ENCODE data around the gene SMIM28. TPM values are rescaled to one million over a fixed set of nuclear protein-coding genes. Genes with fewer than 3 reads are reported as not detected.
A peak's percentile ranks its signal among the peaks of the same experiment; 100 is the strongest.

The SMIM28 gene
- total RNA-seq, 1 donor: not detected

GRCh38 chr6:138403801-138404665 is 26.3 kb downstream of the SMIM28 start, which contains the start of gene HEBP2:
TSS of gene HEBP2 (plus strand) at chr6:138404223. CDS start at chr6:138404496, 273 bp downstream.
- peak; percentile 97 for DNase-seq (ENCODE audit: insufficient read length, low spot score, missing footprints)

GRCh38 chr6:138404666-138405337 is 27.1 kb downstream of the SMIM28 start:
- DNase-seq (ENCODE audit: insufficient read length, low spot score, missing footprints): peak; percentile 84
- Histone ChIP-seq H3K27me3 (ENCODE audit: insufficient read depth, low read length) (no peaks in the 10 kb centered on the region), H4K20me1 (ENCODE audit: insufficient read depth, low read length) (peaks cover 2% of the 10 kb centered on the region), H3K9me3 (ENCODE audit: low read depth, low read length) (no peaks in the 10 kb centered on the region), H3K79me2 (ENCODE audit: insufficient read depth, low read length) (no peaks in the 10 kb centered on the region), H3K4me3 (ENCODE audit: insufficient read depth, low read length) (peak overlapping the region; percentile 91), H3K27ac (ENCODE audit: low read depth, low read length) (peak overlapping the region; percentile 33), H2AFZ (ENCODE audit: low read length) (peak overlapping the region; percentile 94), H3K4me1 (ENCODE audit: insufficient read depth, low read length) (peaks cover 10% of the 10 kb centered on the region), H3K36me3 (ENCODE audit: insufficient read depth, low read length) (peaks cover 30% of the 10 kb centered on the region), H3K4me2 (ENCODE audit: insufficient read depth, low read length) (peak overlapping the region; percentile 84)
- TF ChIP-seq, protein P1, sequence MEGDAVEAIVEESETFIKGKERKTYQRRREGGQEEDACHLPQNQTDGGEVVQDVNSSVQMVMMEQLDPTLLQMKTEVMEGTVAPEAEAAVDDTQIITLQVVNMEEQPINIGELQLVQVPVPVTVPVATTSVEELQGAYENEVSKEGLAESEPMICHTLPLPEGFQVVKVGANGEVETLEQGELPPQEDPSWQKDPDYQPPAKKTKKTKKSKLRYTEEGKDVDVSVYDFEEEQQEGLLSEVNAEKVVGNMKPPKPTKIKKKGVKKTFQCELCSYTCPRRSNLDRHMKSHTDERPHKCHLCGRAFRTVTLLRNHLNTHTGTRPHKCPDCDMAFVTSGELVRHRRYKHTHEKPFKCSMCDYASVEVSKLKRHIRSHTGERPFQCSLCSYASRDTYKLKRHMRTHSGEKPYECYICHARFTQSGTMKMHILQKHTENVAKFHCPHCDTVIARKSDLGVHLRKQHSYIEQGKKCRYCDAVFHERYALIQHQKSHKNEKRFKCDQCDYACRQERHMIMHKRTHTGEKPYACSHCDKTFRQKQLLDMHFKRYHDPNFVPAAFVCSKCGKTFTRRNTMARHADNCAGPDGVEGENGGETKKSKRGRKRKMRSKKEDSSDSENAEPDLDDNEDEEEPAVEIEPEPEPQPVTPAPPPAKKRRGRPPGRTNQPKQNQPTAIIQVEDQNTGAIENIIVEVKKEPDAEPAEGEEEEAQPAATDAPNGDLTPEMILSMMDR (IDR thresholded peaks at IDR 0.05; ENCODE audit: extremely low read depth, low read depth, low read length): no peak

More at GRCh38 chr6:138403801-138404665, 26.3 kb downstream of the SMIM28 start, which contains the start of gene HEBP2:
- Histone ChIP-seq H2AFZ (ENCODE audit: low read length) (peak within 1 kb of the TSS; percentile 94), H3K79me2 (ENCODE audit: insufficient read depth, low read length) (no peaks in the 10 kb centered on the region), H3K27ac (ENCODE audit: low read depth, low read length) (peak within 1 kb of the TSS; percentile 33), H3K4me2 (ENCODE audit: insufficient read depth, low read length) (peak within 1 kb of the TSS; percentile 84), H3K36me3 (ENCODE audit: insufficient read depth, low read length) (peaks cover 27% of the 10 kb centered on the region), H4K20me1 (ENCODE audit: insufficient read depth, low read length) (peaks cover 2% of the 10 kb centered on the region), H3K4me3 (ENCODE audit: insufficient read depth, low read length) (peak within 1 kb of the TSS; percentile 91), H3K27me3 (ENCODE audit: insufficient read depth, low read length) (no peaks in the 10 kb centered on the region), H3K4me1 (ENCODE audit: insufficient read depth, low read length) (peaks cover 8% of the 10 kb centered on the region), H3K9me3 (ENCODE audit: low read depth, low read length) (no peaks in the 10 kb centered on the region)
- TF ChIP-seq, protein P1 (IDR thresholded peaks at IDR 0.05; ENCODE audit: extremely low read depth, low read depth, low read length): peak; percentile 10

DNA sequence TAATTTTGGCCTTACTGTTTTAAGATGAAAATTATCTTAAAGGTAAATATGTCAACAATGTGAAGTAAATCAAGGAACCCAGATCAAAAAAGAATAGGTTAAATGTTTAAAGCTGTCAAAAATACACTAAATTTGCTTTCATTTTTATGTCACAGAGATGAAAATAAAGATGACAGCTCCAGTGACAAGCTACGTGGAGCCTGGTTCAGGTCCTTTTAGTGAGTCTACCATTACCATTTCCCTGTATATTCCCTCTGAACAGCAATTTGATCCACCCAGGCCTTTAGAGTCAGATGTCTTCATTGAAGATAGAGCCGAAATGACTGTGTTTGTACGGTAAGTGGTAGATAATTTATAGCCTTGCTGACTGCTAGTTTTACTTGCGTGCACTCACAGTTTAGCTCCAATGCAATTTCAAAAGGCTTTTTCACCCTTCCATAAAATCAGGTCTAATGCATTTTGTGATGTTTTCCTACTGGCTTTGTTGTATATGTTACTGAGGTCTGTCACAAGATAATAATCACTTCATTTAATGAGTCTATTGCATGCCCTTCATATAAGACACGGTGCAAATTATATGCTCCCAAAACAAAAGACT is 28.2 kb downstream of the SMIM28 start:
- no peak overlapping the region for H3K4me2 ChIP-seq (ENCODE audit: insufficient read depth, low read length)
- DNase-seq (ENCODE audit: insufficient read length, low spot score, missing footprints): no peak
- H3K79me2 ChIP-seq (ENCODE audit: insufficient read depth, low read length): no peaks in the 10 kb centered on the region
- H4K20me1 ChIP-seq (ENCODE audit: insufficient read depth, low read length): peaks cover 2% of the 10 kb centered on the region
- H3K36me3 ChIP-seq (ENCODE audit: insufficient read depth, low read length): peaks cover 30% of the 10 kb centered on the region
- H2AFZ ChIP-seq (ENCODE audit: low read length): no peak overlapping the region
- TF ChIP-seq, protein P1 (IDR thresholded peaks at IDR 0.05; ENCODE audit: extremely low read depth, low read depth, low read length): no peak
- H3K27me3 ChIP-seq (ENCODE audit: insufficient read depth, low read length): no peaks in the 10 kb centered on the region
- H3K27ac ChIP-seq (ENCODE audit: low read depth, low read length): no peak overlapping the region
- no peaks in the 10 kb centered on the region for H3K9me3 ChIP-seq (ENCODE audit: low read depth, low read length)
- no peak overlapping the region for H3K4me3 ChIP-seq (ENCODE audit: insufficient read depth, low read length)
- H3K4me1 ChIP-seq (ENCODE audit: insufficient read depth, low read length): peaks cover 21% of the 10 kb centered on the region
